ENCODE measurements around the gene C1QTNF6.

C1QTNF6 gene

GRCh38 chr22:37229805-37230672, 42.0 kb upstream of the C1QTNF6 start:
- ATAC-seq: peak; percentile 10
- TF ChIP-seq ZFP3 (CRISPR knock-in tag; IDR thresholded peaks at IDR 0.05) (no peak), TCF4 (CRISPR knock-in tag; IDR thresholded peaks at IDR 0.05; ENCODE audit: borderline replicate concordance) (no peak), ZNF565 (CRISPR knock-in tag; conservative IDR thresholded peaks at IDR 0.05; ENCODE audit: low read depth) (no peak), ZNF8 (CRISPR knock-in tag; IDR thresholded peaks at IDR 0.05) (no peak), RARB (CRISPR knock-in tag; IDR thresholded peaks at IDR 0.05) (no peak), ISL1 (CRISPR knock-in tag; IDR thresholded peaks at IDR 0.05) (no peak)
- TF ChIP-seq, protein P1, sequence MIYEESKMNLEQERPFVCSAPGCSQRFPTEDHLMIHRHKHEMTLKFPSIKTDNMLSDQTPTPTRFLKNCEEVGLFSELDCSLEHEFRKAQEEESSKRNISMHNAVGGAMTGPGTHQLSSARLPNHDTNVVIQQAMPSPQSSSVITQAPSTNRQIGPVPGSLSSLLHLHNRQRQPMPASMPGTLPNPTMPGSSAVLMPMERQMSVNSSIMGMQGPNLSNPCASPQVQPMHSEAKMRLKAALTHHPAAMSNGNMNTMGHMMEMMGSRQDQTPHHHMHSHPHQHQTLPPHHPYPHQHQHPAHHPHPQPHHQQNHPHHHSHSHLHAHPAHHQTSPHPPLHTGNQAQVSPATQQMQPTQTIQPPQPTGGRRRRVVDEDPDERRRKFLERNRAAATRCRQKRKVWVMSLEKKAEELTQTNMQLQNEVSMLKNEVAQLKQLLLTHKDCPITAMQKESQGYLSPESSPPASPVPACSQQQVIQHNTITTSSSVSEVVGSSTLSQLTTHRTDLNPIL (CRISPR knock-in tag; IDR thresholded peaks at IDR 0.05; ENCODE audit: low read depth): no peak

- peak; percentile 77 for ATAC-seq
- TF ChIP-seq ZNF70 (CRISPR knock-in tag; IDR thresholded peaks at IDR 0.05): peak; percentile 81
- TF ChIP-seq, protein P2, sequence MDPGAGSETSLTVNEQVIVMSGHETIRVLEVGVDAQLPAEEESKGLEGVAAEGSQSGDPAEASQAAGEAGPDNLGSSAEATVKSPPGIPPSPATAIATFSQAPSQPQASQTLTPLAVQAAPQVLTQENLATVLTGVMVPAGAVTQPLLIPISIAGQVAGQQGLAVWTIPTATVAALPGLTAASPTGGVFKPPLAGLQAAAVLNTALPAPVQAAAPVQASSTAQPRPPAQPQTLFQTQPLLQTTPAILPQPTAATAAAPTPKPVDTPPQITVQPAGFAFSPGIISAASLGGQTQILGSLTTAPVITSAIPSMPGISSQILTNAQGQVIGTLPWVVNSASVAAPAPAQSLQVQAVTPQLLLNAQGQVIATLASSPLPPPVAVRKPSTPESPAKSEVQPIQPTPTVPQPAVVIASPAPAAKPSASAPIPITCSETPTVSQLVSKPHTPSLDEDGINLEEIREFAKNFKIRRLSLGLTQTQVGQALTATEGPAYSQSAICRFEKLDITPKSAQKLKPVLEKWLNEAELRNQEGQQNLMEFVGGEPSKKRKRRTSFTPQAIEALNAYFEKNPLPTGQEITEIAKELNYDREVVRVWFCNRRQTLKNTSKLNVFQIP (CRISPR knock-in tag; IDR thresholded peaks at IDR 0.05; ENCODE audit: borderline replicate concordance, low read depth): no peak
Measured at GRCh38 chr22:37229012-37229804, 41.2 kb upstream of the C1QTNF6 start.

DNA sequence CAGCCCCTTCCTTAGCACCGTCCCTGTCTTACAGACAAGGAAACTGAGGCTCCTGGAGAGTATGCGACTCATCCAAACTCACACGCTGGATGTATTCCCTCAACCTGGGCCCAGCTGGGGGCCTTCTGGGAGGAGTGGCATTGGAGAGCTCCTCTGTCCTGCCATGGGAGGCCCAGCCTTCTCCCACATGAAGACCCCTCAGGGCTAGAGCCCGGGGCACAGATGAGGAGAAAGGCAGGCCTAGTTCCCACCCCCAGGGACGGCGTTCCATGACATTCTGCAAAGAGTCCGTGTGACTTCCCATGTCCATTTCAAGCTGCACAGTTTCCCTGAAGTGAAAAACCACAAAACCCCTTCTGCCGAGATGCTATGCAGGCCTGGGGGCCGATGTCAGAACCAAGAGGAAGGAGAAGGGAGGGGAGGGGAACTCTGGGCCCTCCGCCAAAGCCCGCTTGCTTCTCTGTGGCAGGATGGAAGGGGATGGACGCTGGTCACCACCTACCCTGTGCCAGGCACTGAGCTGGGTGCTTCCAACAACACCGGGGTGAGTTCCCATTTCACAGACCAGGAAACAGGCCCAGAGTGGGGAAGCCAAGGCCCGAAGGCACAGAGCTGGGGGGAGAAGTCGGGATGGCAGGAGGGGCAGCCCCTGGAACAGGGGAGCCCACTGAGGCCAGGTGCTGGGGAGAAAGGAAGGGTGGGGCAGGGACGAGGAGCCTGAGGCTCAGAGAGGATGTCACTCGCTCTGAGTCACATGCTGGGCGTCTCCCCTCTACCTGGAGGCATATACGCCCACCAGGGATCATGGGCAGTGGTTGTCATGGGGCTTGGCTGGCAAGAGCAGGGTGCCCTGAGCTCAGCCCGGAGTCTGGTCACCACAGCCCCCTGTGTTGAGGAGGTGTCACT, 40.3 kb upstream of the C1QTNF6 start:
- peak; percentile 42 for ATAC-seq
- TF ChIP-seq TSHZ2 (CRISPR knock-in tag; IDR thresholded peaks at IDR 0.05) (no peak), ESRRG (CRISPR knock-in tag; IDR thresholded peaks at IDR 0.05) (no peak), GLIS3 (CRISPR knock-in tag; IDR thresholded peaks at IDR 0.05) (no peak), BACH2 (CRISPR knock-in tag; IDR thresholded peaks at IDR 0.05; ENCODE audit: borderline replicate concordance) (no peak)
- TF ChIP-seq, protein P1 (CRISPR knock-in tag; IDR thresholded peaks at IDR 0.05; ENCODE audit: low read depth): no peak
- TF ChIP-seq, protein P3, sequence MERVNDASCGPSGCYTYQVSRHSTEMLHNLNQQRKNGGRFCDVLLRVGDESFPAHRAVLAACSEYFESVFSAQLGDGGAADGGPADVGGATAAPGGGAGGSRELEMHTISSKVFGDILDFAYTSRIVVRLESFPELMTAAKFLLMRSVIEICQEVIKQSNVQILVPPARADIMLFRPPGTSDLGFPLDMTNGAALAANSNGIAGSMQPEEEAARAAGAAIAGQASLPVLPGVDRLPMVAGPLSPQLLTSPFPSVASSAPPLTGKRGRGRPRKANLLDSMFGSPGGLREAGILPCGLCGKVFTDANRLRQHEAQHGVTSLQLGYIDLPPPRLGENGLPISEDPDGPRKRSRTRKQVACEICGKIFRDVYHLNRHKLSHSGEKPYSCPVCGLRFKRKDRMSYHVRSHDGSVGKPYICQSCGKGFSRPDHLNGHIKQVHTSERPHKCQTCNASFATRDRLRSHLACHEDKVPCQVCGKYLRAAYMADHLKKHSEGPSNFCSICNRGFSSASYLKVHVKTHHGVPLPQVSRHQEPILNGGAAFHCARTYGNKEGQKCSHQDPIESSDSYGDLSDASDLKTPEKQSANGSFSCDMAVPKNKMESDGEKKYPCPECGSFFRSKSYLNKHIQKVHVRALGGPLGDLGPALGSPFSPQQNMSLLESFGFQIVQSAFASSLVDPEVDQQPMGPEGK (CRISPR knock-in tag; IDR thresholded peaks at IDR 0.05; ENCODE audit: borderline replicate concordance): peak; percentile 30; the same call in 1 of the 2 replicates

DNA sequence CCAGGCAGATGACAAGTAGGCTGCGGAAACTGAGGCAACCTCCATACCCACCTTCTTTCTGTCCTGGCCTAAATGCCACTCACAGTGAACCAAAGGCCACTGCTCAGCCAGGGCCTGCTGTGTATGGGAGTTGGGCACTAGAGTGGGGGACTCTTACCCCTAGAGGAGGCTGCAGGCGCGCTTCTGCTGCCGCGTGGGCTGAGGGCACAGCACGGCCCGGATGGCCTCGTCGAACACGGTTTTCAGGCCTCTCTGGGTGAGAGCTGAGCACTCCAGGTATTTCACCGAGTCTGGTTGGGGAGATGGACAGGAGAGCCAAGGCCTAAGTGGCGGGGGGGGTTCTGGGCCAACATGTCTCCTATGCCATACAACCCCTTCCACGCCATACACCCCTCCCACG, 38.5 kb upstream of the C1QTNF6 start:
- ATAC-seq: no peak
- TF ChIP-seq TSHZ2 (CRISPR knock-in tag; IDR thresholded peaks at IDR 0.05) (no peak), ESRRG (CRISPR knock-in tag; IDR thresholded peaks at IDR 0.05) (no peak), ARNTL (CRISPR knock-in tag; IDR thresholded peaks at IDR 0.05; ENCODE audit: borderline replicate concordance, low read depth) (no peak), CSDC2 (CRISPR knock-in tag; IDR thresholded peaks at IDR 0.05) (no peak), ZNF565 (CRISPR knock-in tag; conservative IDR thresholded peaks at IDR 0.05; ENCODE audit: low read depth) (no peak), OSR1 (CRISPR knock-in tag; IDR thresholded peaks at IDR 0.05) (no peak), GLIS3 (CRISPR knock-in tag; IDR thresholded peaks at IDR 0.05) (no peak), TCF4 (CRISPR knock-in tag; IDR thresholded peaks at IDR 0.05; ENCODE audit: borderline replicate concordance) (no peak)
- TF ChIP-seq, protein P3 (CRISPR knock-in tag; IDR thresholded peaks at IDR 0.05; ENCODE audit: borderline replicate concordance): no peak
